ENCODE data around the gene MANSC4.

Gene MANSC4

GRCh38 chr12:27800819-27801218, 20.8 kb upstream of the MANSC4 start:
- no peak for DNase-seq (ENCODE audit: low spot score)

- DNase-seq (ENCODE audit: low spot score), result no peak
Measured at GRCh38 chr12:27797301-27798025, 17.4 kb upstream of the MANSC4 start.

- no peak for DNase-seq (ENCODE audit: low spot score)
Measured at GRCh38 chr12:27796128-27796527, 16.1 kb upstream of the MANSC4 start.

- DNase-seq (ENCODE audit: low spot score), result no peak
Measured at GRCh38 chr12:27794818-27795584, 15.0 kb upstream of the MANSC4 start.

- DNase-seq (ENCODE audit: low spot score), result no peak
Measured at GRCh38 chr12:27790179-27790578, 10.1 kb upstream of the MANSC4 start.

- DNase-seq (ENCODE audit: low spot score), result no peak
Measured at GRCh38 chr12:27787559-27787958, 7.5 kb upstream of the MANSC4 start.

GRCh38 chr12:27785882-27786570, 6.0 kb upstream of the MANSC4 start:
- DNase-seq (ENCODE audit: low spot score), result peak; percentile 59

GRCh38 chr12:27782481-27782880, 2.4 kb upstream of the MANSC4 start:
- DNase-seq (ENCODE audit: low spot score), result no peak

- no peak for DNase-seq (ENCODE audit: low spot score)
Measured at GRCh38 chr12:27781680-27782079, 1.6 kb upstream of the MANSC4 start.

- no peak for DNase-seq (ENCODE audit: low spot score)
Measured at GRCh38 chr12:27780612-27781408, 774 bp upstream of the MANSC4 start.

GRCh38 chr12:27779416-27779919, 568 bp downstream of the MANSC4 start:
- DNase-seq (ENCODE audit: low spot score), result no peak

- DNase-seq (ENCODE audit: low spot score), result no peak
Measured at GRCh38 chr12:27778206-27778605, 1.8 kb downstream of the MANSC4 start.

- DNase-seq (ENCODE audit: low spot score), result no peak
Measured at GRCh38 chr12:27777141-27777540, 2.9 kb downstream of the MANSC4 start.

- no peak for DNase-seq (ENCODE audit: low spot score)
Measured at GRCh38 chr12:27772328-27773049, 7.5 kb downstream of the MANSC4 start.

GRCh38 chr12:27771481-27772327, 8.3 kb downstream of the MANSC4 start:
- no peak for DNase-seq (ENCODE audit: low spot score)

- no peak for DNase-seq (ENCODE audit: low spot score)
Measured at GRCh38 chr12:27769142-27769673, 10.8 kb downstream of the MANSC4 start.

GRCh38 chr12:27766587-27766986, 13.4 kb downstream of the MANSC4 start:
- no peak for DNase-seq (ENCODE audit: low spot score)

GRCh38 chr12:27762757-27763156, 17.3 kb downstream of the MANSC4 start:
- peak; percentile 50 for DNase-seq (ENCODE audit: low spot score)

GRCh38 chr12:27756670-27757195, 23.3 kb downstream of the MANSC4 start:
- no peak for DNase-seq (ENCODE audit: low spot score)

- no peak for DNase-seq (ENCODE audit: low spot score)
Measured at GRCh38 chr12:27754795-27755194, 25.2 kb downstream of the MANSC4 start.

Measured in activated CD4-positive, alpha-beta T cell treated with anti-CD3 and anti-CD28 coated beads, Interleukin-2, Interleukin-4, amounts not matched to agents 100 ng/mL and 50 ng/mL, durations not matched to agents 16 hours and 8 hours (primary cell).